Nephron (organoid): ENCODE measurements around the gene TEX14.
"Not testable (repeated sequence)": the region's sequence is repeated elsewhere in the genome, so short reads cannot be mapped to it uniquely, and the experiment has no call there.

ENCODE experiments used
- H3K27ac Mint-ChIP-seq, 3 experiments: 2 replicates each; pipeline ENCODE4 v1.8.0; 2020; ENCODE audit warnings: mixed read lengths in 3 of 3, mild to moderate bottlenecking in 2 of 3, moderate library complexity in 1 of 3
- H3K27me3 Mint-ChIP-seq: 2 replicates; pipeline ENCODE4 v1.8.0; 2021; ENCODE audit warnings: low read depth, mild to moderate bottlenecking, moderate library complexity, mixed read lengths
- H3K36me3 Mint-ChIP-seq: 2 replicates; pipeline ENCODE4 v1.8.0; 2020; ENCODE audit warnings: low read depth, mixed read lengths
- H3K4me1 Mint-ChIP-seq: 2 replicates; pipeline ENCODE4 v1.8.0; 2020; ENCODE audit warnings: mixed read lengths
- H3K4me3 Mint-ChIP-seq, 3 experiments: 2 replicates each; pipeline ENCODE4 v1.8.0; 2020; ENCODE audit warnings: mild to moderate bottlenecking in 3 of 3, mixed read lengths in 3 of 3, moderate library complexity in 2 of 3
- H3K9me3 Mint-ChIP-seq: 2 replicates; pipeline ENCODE4 v1.8.0; 2020; ENCODE audit warnings: mixed read lengths
- CTCF ChIP-seq, 3 experiments: fragments of 200-600 bp; sonication (generic); IDR thresholded peaks; one replicate each; pipeline ENCODE4 v1.5.0; 2021; ENCODE audit warnings: antibody characterized with exemption in 3 of 3; ENCODE audit not compliant: unreplicated experiment in 3 of 3

Gene TEX14

GRCh38 chr17:58664302-58664701 is 27.5 kb downstream of the TEX14 start:
- Mint-ChIP-seq H3K9me3 (no peaks in the 10 kb centered on the region), H3K4me1 (no peaks in the 10 kb centered on the region), H3K4me3 (no peak overlapping the region), H3K27me3 (peaks cover 3% of the 10 kb centered on the region), H3K36me3 (no peaks in the 10 kb centered on the region), H3K27ac (peak overlapping the region in 1 of 3 experiments; percentile 23)
- no peak for TF ChIP-seq CTCF (IDR thresholded peaks at IDR 0.05; ENCODE audit: unreplicated experiment in 3 of 3)

- no peaks in the 10 kb centered on the region for H3K36me3 Mint-ChIP-seq
- no peaks in the 10 kb centered on the region for H3K9me3 Mint-ChIP-seq
- peaks cover 5% of the 10 kb centered on the region for H3K4me1 Mint-ChIP-seq
- TF ChIP-seq CTCF (IDR thresholded peaks at IDR 0.05; ENCODE audit: unreplicated experiment in 3 of 3) = no peak
- peak overlapping the region in 2 of 3 experiments; percentile 16 to 74 for H3K4me3 Mint-ChIP-seq
- H3K27ac Mint-ChIP-seq = no peak overlapping the region
- peaks cover 3% of the 10 kb centered on the region for H3K27me3 Mint-ChIP-seq
Measured at GRCh38 chr17:58661499-58661898, 30.3 kb downstream of the TEX14 start.

DNA sequence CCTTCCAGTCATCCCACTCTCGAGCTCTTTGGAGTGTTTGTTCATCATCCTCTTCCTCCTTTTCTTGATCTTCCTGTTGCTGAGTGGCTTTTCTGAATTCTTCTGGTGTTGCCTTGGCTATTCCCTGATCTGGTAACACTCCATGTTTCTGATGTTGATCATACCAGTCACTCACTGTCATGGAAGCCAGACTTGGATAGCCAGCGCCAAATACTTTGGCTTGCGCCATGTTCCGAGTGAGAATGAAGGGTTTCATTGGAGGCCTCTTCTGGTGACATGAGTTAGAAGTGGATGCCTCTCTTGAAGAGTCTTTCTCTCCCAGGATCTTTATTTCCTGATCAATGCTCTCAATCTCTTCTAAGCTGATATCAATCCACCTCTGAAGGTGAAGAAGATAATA is 31.2 kb downstream of the TEX14 start:
- Mint-ChIP-seq H3K27ac (peak overlapping the region in 2 of 3 experiments; percentile 35 to 61), H3K4me1 (peaks cover 5% of the 10 kb centered on the region)

DNA sequence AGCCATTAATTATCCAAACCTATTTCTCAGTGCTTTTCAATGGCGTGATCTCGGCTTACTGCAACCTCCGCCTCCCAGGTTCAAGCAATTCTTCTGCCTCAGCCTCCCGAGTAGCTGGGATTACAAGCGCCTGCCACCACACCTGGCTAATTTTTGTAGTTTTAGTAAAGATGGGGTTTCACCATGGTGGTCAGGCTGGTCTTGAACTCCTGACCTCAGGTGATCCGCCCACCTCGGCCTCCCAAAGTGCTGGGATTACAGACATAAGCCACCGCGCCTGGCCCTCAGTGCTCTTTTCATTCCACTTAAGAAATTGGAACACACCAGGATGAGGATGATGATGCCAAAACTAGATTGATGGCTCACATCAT is 32.1 kb downstream of the TEX14 start:
- H3K4me1 Mint-ChIP-seq, H3K27me3 Mint-ChIP-seq, H3K9me3 Mint-ChIP-seq, H3K36me3 Mint-ChIP-seq: not testable (repeated sequence)
- Mint-ChIP-seq H3K27ac (peak overlapping the region; percentile 99 to 100 (median 99)), H3K4me3 (peak overlapping the region; percentile 75 to 83 (median 76))

More for the DNA sequence above, 31.2 kb downstream of the TEX14 start:
- Mint-ChIP-seq H3K27me3 (peaks cover 3% of the 10 kb centered on the region), H3K4me3 (peak overlapping the region; percentile 64 to 83 (median 74)), H3K9me3 (no peaks in the 10 kb centered on the region), H3K36me3 (no peaks in the 10 kb centered on the region)
- TF ChIP-seq CTCF (IDR thresholded peaks at IDR 0.05; ENCODE audit: unreplicated experiment in 3 of 3) = no peak

DNA sequence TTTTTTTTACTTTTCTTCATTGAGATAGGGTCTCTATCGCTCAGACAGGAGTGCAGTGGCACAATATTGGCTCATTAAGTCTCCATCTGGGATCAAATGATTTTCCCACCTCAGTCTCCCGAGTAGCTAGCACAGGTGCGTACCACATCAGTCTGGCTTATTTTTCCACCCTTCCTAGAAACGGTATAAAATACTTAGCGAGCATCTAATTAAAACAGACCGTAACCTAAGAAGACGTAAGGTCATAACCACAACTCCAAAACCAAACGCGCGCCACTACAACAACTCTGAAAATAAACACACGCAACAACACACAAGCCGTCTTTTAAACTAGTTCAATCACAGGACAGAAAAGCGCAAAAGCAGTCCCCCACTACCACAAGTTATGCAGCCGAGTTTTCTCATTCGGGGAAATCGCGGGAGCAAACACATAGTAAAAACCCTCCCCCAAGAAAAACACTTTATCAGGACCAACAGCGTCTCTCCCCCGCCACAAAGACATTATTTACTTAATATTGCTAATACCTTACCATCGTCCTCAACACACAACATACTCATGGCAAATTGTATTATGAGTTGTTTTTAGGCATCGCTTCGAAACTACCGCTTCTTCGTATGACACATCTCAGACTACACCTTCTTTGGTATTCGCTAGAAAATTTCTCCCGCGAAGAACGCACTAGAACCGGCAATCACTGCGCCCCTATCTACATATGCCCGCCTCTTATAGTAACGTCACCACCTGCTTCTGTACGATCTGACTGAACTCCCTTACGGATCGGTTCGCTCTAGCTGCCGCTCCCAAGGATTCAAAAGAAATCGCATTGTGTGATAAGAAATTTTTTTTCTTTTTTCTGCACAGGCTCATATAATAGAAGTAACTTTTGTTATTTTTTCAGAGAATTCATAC is 32.8 kb downstream of the TEX14 start:
- Mint-ChIP-seq H3K27me3 (peaks cover 3% of the 10 kb centered on the region), H3K4me1 (peaks cover 5% of the 10 kb centered on the region), H3K4me3 (peak overlapping the region; percentile 75 to 83 (median 76)), H3K27ac (peak overlapping the region; percentile 99 to 100 (median 99)), H3K36me3 (no peaks in the 10 kb centered on the region), H3K9me3 (no peaks in the 10 kb centered on the region)
- no peak for TF ChIP-seq CTCF (IDR thresholded peaks at IDR 0.05; ENCODE audit: unreplicated experiment in 3 of 3)

- H3K9me3 Mint-ChIP-seq, H3K36me3 Mint-ChIP-seq, H3K27me3 Mint-ChIP-seq, H3K4me1 Mint-ChIP-seq: not testable (repeated sequence)
- peak overlapping the region in 1 of 3 experiments; percentile 75 for H3K4me3 Mint-ChIP-seq
- H3K27ac Mint-ChIP-seq = peak overlapping the region; percentile 99 to 100 (median 99)
Measured at GRCh38 chr17:58657962-58658803, 33.7 kb downstream of the TEX14 start.
